ENCODE data around the gene RASSF7. TPM values are rescaled to one million over a fixed set of nuclear protein-coding genes. Genes with fewer than 3 reads are reported as not detected.

RASSF7 gene
- polyA plus RNA-seq, 2 of the 4 experiments (the other 2 are of a cell fraction): 18.4 to 30.7 TPM

DNA sequence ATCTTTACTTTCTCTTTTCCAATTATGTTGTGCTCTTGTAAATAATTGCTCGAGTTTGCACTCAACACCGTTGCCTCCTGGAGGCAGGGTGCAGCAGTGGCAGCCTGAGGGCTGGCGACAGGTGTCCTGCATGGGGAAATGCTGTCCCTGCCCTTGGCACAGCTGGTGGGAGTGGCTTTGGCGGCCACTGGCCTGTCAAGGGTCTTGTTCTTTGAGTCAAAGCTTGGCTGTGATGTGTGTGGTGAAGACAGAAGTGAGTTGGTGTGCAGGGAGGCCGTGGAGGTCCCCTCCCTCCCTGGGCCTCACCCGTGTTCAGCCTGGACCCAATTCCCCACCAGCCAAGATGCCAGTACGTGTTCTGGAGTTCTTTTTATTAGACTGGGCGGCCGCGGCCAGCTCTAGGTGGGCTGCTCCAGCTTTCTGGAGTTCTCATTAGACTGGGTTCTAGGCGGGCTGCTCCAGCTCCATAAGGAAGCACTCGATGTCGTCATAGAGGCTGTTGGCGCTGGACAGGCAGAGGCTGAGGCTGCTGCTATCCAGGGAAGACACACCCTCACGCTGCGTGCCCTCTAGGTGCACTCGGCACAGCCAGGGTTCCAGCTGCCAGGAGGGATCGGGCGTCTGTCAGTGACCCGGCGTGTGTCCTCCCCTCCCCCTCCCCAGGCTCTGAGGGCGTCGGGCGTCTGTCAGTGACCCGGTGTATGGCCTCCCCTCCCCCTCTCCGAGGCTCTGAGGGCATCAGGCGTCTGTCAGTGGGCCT lies 51.6 kb downstream of the RASSF7 start:
- no peaks in the 10 kb centered on the region for H3K9me3 ChIP-seq
- POLR2A ChIA-PET: interaction anchor here (1.0 kb wide), 1 partner anchor 36 kb away, joined by 4 read pairs; the partner anchor contains the start of gene PHRF1
- CTCF ChIA-PET: interaction anchor here (0.6 to 2.7 kb wide), 6 partner anchors 11 to 110 kb away, joined by 3 to 8 read pairs (median 3); no protein-coding TSS in a partner anchor
- TF ChIP-seq FOSL2 (IDR thresholded peaks at IDR 0.05) (no peak), FOSL2 (CRISPR knock-in tag; IDR thresholded peaks at IDR 0.05) (no peak), SREBF2 (IDR thresholded peaks at IDR 0.05) (no peak), KDM1A (IDR thresholded peaks at IDR 0.05; ENCODE audit: low read depth) (no peak), NFE2L2 (conservative IDR thresholded peaks at IDR 0.05; ENCODE audit: low read length) (no peak)
- TF ChIP-seq, protein P1, sequence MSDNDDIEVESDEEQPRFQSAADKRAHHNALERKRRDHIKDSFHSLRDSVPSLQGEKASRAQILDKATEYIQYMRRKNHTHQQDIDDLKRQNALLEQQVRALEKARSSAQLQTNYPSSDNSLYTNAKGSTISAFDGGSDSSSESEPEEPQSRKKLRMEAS (IDR thresholded peaks at IDR 0.05): no peak
- TF ChIP-seq, protein P2, sequence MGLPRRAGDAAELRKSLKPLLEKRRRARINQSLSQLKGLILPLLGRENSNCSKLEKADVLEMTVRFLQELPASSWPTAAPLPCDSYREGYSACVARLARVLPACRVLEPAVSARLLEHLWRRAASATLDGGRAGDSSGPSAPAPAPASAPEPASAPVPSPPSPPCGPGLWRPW (IDR thresholded peaks at IDR 0.05): no peak
- TF ChIP-seq, protein P3, sequence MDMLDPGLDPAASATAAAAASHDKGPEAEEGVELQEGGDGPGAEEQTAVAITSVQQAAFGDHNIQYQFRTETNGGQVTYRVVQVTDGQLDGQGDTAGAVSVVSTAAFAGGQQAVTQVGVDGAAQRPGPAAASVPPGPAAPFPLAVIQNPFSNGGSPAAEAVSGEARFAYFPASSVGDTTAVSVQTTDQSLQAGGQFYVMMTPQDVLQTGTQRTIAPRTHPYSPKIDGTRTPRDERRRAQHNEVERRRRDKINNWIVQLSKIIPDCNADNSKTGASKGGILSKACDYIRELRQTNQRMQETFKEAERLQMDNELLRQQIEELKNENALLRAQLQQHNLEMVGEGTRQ (IDR thresholded peaks at IDR 0.05): no peak
- DNase-seq (ENCODE audit: low read depth in 1 of 2, low spot score in 1 of 2) (peak; percentile 35 to 57), FAIRE-seq (no peak), ATAC-seq (0 out of 6 replicates have a peak, but pooled peaks of 1 of the 2 experiments have one; percentile 17)
- peaks cover 13% of the 10 kb centered on the region; the same call in 2 of the 3 replicates for H3K4me1 ChIP-seq
- H3K4me3 ChIP-seq: no peak overlapping the region
- no peak overlapping the region for H3K4me2 ChIP-seq
- no peak overlapping the region for H3K27ac ChIP-seq
- 80% methylated on average over 18 of the region's 27 CpGs for WGBS (ENCODE audit: missing lambda C conversion rate)

DNA sequence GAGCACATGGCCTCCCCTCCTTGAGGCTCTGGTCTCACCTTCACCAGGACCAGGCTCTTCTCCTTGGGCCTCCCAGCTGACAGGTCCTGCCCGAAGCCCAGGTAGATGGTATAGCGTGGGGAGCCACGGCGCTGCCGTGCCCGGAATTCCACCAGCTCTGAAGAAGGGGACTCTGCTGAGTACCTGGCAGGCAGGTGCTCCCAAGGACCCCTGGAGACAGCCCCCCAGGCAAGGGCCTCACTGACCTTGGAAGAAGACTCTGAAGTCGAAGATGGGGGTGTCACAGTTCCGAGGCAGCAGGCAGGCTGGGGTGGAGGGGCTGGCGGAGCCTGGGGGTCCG lies 52.2 kb downstream of the RASSF7 start:
- Histone ChIP-seq H3K4me1 (peaks cover 13% of the 10 kb centered on the region; the same call in 2 of the 3 replicates), H3K4me2 (no peak overlapping the region), H3K27ac (no peak overlapping the region), H3K4me3 (no peak overlapping the region), H3K9me3 (no peaks in the 10 kb centered on the region)
- TF ChIP-seq GATA3 (IDR thresholded peaks at IDR 0.05; ENCODE audit: borderline replicate concordance) (no peak), RARB (CRISPR knock-in tag; IDR thresholded peaks at IDR 0.05) (no peak), RAD21 (conservative IDR thresholded peaks at IDR 0.05 in 1 of 2, IDR thresholded peaks at IDR 0.05 in 1 of 2) (no peak), MYC (IDR thresholded peaks at IDR 0.05; ENCODE audit: borderline replicate concordance, low read length) (no peak), HOXB13 (CRISPR knock-in tag; IDR thresholded peaks at IDR 0.05; ENCODE audit: low read depth) (no peak), BHLHE40 (IDR thresholded peaks at IDR 0.05; ENCODE audit: low read depth, low read length) (no peak), TFCP2L1 (CRISPR knock-in tag; IDR thresholded peaks at IDR 0.05) (no peak), ZC3H11A (IDR thresholded peaks at IDR 0.05) (no peak), FOXS1 (CRISPR knock-in tag; IDR thresholded peaks at IDR 0.05) (no peak), ESRRA (IDR thresholded peaks at IDR 0.05; ENCODE audit: borderline replicate concordance, low read length) (no peak)
- TF ChIP-seq, protein P3 (IDR thresholded peaks at IDR 0.05): no peak
- ChIA-PET CTCF (interaction anchor here (0.7 to 1.5 kb wide), 5 partner anchors 10 to 111 kb away, joined by 3 to 5 read pairs (median 3); no protein-coding TSS in a partner anchor), POLR2A (interaction anchor here (1.0 to 1.5 kb wide), 2 partner anchors 37 kb away, joined by 4 to 5 read pairs; partner anchors contain the start of gene PHRF1)
- 98% methylated on average over 6 of the region's 10 CpGs for WGBS (ENCODE audit: missing lambda C conversion rate)
- no peak for FAIRE-seq
- no peak for DNase-seq (ENCODE audit: low read depth in 1 of 2, low spot score in 1 of 2)
- no peak for ATAC-seq

DNA sequence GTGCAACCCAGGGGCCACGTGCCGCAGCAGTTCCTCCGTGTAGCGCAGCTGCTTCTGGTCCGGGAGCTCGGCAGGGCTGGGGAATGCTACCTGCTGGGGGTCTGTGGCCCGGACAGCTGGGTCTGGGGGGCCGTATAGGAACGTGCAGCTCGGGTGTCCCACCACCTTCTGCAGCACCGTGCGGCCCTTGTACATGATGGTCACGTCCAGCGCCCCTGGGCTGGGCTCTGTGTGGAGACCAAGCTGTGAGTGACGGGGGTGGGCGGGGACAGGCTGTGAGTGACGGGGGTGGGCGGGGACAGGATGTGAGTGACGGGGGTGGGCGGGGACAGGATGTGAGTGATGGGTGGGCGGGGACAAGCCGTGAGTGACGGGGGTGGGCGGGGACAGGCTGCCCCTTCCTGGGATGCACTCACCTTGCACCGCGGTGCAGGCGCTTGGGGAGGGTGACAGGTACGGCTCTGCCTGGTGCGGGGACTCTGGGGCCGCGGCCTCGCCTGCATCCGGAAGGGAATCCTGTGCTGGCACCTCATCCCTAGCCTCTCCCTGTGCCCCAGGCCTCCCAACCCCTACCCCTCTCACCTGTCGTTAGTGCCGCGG lies 52.7 kb downstream of the RASSF7 start:
- 91% methylated on average over 15 of the region's 36 CpGs for WGBS (ENCODE audit: missing lambda C conversion rate)
- TF ChIP-seq CHD2 (IDR thresholded peaks at IDR 0.05; ENCODE audit: low read length, partially characterized antibody) (no peak), FOSB (CRISPR knock-in tag; IDR thresholded peaks at IDR 0.05) (no peak), KDM5A (IDR thresholded peaks at IDR 0.05) (no peak), MAFK (IDR thresholded peaks at IDR 0.05; ENCODE audit: partially characterized antibody) (no peak), CBX8 (IDR thresholded peaks at IDR 0.05) (no peak), RARB (CRISPR knock-in tag; IDR thresholded peaks at IDR 0.05) (no peak), SREBF2 (IDR thresholded peaks at IDR 0.05) (no peak), ZC3H11A (IDR thresholded peaks at IDR 0.05) (no peak), HOXA7 (CRISPR knock-in tag; IDR thresholded peaks at IDR 0.05) (no peak), CEBPB (IDR thresholded peaks at IDR 0.05) (no peak), FOSL2 (IDR thresholded peaks at IDR 0.05) (no peak), FOSL2 (CRISPR knock-in tag; IDR thresholded peaks at IDR 0.05) (no peak)
- TF ChIP-seq, protein P4, sequence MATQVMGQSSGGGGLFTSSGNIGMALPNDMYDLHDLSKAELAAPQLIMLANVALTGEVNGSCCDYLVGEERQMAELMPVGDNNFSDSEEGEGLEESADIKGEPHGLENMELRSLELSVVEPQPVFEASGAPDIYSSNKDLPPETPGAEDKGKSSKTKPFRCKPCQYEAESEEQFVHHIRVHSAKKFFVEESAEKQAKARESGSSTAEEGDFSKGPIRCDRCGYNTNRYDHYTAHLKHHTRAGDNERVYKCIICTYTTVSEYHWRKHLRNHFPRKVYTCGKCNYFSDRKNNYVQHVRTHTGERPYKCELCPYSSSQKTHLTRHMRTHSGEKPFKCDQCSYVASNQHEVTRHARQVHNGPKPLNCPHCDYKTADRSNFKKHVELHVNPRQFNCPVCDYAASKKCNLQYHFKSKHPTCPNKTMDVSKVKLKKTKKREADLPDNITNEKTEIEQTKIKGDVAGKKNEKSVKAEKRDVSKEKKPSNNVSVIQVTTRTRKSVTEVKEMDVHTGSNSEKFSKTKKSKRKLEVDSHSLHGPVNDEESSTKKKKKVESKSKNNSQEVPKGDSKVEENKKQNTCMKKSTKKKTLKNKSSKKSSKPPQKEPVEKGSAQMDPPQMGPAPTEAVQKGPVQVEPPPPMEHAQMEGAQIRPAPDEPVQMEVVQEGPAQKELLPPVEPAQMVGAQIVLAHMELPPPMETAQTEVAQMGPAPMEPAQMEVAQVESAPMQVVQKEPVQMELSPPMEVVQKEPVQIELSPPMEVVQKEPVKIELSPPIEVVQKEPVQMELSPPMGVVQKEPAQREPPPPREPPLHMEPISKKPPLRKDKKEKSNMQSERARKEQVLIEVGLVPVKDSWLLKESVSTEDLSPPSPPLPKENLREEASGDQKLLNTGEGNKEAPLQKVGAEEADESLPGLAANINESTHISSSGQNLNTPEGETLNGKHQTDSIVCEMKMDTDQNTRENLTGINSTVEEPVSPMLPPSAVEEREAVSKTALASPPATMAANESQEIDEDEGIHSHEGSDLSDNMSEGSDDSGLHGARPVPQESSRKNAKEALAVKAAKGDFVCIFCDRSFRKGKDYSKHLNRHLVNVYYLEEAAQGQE (IDR thresholded peaks at IDR 0.05): no peak
- TF ChIP-seq, protein P1 (IDR thresholded peaks at IDR 0.05): no peak

More for the DNA sequence above, 52.7 kb downstream of the RASSF7 start:
- ATAC-seq: peak in 1 of 2 experiments; percentile 12; a peak in 3 of 6 replicates
- no peak overlapping the region for H3K4me2 ChIP-seq
- no peak for FAIRE-seq
- no peaks in the 10 kb centered on the region for H3K9me3 ChIP-seq
- ChIA-PET CTCF (interaction anchor here (0.7 to 1.5 kb wide), 5 partner anchors 10 to 111 kb away, joined by 3 to 5 read pairs (median 3); no protein-coding TSS in a partner anchor), POLR2A (interaction anchor here (1.0 to 1.5 kb wide), 2 partner anchors 12 to 38 kb away, joined by 3 to 5 read pairs; no protein-coding TSS in a partner anchor)
- no peak overlapping the region for H3K27ac ChIP-seq
- DNase-seq (ENCODE audit: low read depth in 1 of 2, low spot score in 1 of 2): peak; percentile 33 to 49
- no peak overlapping the region for H3K4me3 ChIP-seq
- H3K4me1 ChIP-seq: peaks cover 13% of the 10 kb centered on the region; the same call in 2 of the 3 replicates
